Muscle layer of colon (tissue), 2 donors: ENCODE data around the gene MSMB.
"Not testable (repeated sequence)": the region's sequence is repeated elsewhere in the genome, so short reads cannot be mapped to it uniquely, and the experiment has no call there.

Experiments used
- H3K27ac ChIP-seq: one replicate; pipeline ENCODE4 v1.7.0; 2013; ENCODE audit warnings: low read depth, mild to moderate bottlenecking, low read length, moderate library complexity
- H3K27me3 ChIP-seq, 2 donors: one replicate each; pipeline ENCODE4 v1.7.0; 2013; ENCODE audit warnings: low read length in 2 of 2, mild to moderate bottlenecking in 2 of 2; ENCODE audit not compliant: insufficient read depth in 2 of 2, control insufficient read depth in 1 of 2
- H3K36me3 ChIP-seq: one replicate; pipeline ENCODE4 v1.7.0; 2013; ENCODE audit warnings: mild to moderate bottlenecking, low read length; ENCODE audit not compliant: insufficient read depth
- H3K4me1 ChIP-seq: one replicate; pipeline ENCODE4 v1.7.0; 2013; ENCODE audit warnings: mild to moderate bottlenecking, low read length; ENCODE audit not compliant: insufficient read depth
- H3K4me3 ChIP-seq, 2 donors: one replicate each; pipeline ENCODE4 v1.7.0; 2013; ENCODE audit warnings: low read length in 2 of 2, low read depth in 1 of 2, mild to moderate bottlenecking in 1 of 2, moderate library complexity in 1 of 2
- H3K9ac ChIP-seq: one replicate; pipeline ENCODE4 v1.7.0; 2013; ENCODE audit warnings: low read length
- H3K9me3 ChIP-seq: one replicate; pipeline ENCODE4 v1.7.0; 2013; ENCODE audit warnings: mild to moderate bottlenecking, low read length
- donor health status: abdominal sarcoma.
- donor health status: Adenocarcinoma of cecum.

MSMB gene

DNA sequence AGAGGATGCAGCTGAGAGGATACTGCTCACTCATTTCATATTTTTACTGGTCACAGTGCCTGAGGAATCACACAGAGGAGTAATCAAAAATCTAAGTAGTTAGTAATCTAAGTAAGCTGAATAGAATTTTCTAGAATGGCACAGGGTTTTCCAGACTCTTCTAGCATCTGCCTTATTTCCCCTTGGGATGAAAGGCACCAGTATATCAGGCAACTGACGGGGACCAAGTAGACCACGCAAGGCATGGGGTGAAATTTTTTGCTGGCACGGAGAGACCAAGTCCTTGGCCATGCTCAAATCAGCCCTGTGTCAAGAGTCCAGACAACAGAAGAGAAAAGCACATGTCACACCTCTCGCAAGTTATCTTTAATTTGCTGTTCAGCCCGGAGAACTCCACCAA is 29.9 kb downstream of the MSMB start:
- Histone ChIP-seq H3K27me3 (no peaks in the 10 kb centered on the region), H3K9ac (no peak overlapping the region), H3K4me3 (no peak overlapping the region), H3K27ac (no peak overlapping the region), H3K36me3 (peaks cover 46% of the 10 kb centered on the region), H3K9me3 (no peaks in the 10 kb centered on the region), H3K4me1 (peaks cover 26% of the 10 kb centered on the region)

DNA sequence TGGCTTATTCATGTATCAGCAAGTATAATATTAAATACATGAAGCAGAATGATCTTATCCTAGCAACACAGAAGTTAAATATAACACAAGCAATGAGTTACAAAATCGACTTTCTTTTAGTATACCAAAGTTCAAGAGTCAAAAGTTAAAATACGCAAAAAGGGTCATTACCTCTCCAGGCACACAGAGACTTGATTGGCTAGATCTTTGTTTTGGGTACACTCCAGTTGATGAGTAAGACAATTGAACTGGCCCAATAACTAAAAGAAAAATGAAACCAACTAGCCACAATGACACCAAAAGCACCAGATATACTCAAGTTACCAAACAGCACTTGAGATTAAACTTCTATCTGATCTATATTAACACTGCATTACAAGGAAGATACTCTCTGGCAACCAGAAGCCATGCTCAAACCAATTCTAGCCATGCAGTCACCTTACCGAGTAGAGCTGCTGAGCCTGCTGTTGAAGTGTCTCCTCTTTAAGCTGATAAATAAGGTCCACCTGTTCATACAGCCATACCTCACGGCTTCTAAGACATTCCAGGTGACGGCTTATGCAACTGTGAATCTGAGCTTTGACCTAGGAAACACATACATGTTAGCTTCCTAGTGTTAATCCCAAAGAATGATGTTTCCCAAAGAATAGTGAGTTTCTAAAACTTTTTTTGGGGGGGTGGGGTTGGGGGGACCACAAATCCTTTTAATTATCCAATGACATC is 31.2 kb downstream of the MSMB start:
- no peak overlapping the region for H3K4me3 ChIP-seq

DNA sequence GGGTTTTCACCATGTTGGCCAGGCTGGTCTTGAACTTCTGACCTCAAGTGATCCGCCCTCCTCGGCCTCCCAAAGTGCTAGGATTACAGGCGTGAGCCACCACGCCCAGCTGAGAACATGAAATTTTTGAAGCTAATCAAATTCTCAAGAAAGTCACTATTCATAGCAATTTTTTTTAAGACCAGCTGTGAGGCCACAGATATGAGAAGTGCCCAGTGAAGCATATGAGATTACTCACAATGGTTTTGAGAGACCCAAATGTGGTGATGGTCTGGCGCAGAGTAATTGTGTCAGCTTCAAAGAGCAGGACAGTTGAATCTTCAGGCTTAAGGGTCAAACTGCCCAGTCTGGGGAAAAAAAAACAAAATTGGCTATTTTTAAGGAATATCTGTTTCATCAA is 31.9 kb downstream of the MSMB start:
- H3K4me1 ChIP-seq: peaks cover 14% of the 10 kb centered on the region
- no peaks in the 10 kb centered on the region for H3K9me3 ChIP-seq
- H3K36me3 ChIP-seq: peaks cover 65% of the 10 kb centered on the region
- H3K9ac ChIP-seq: no peak overlapping the region
- H3K27me3 ChIP-seq: no peaks in the 10 kb centered on the region
- H3K27ac ChIP-seq: no peak overlapping the region
- no peak overlapping the region for H3K4me3 ChIP-seq

More for the DNA sequence above, 31.2 kb downstream of the MSMB start:
- H3K27ac ChIP-seq: no peak overlapping the region
- no peak overlapping the region for H3K9ac ChIP-seq
- H3K27me3 ChIP-seq: no peaks in the 10 kb centered on the region
- peaks cover 59% of the 10 kb centered on the region for H3K36me3 ChIP-seq
- peaks cover 21% of the 10 kb centered on the region for H3K4me1 ChIP-seq
- no peaks in the 10 kb centered on the region for H3K9me3 ChIP-seq

DNA sequence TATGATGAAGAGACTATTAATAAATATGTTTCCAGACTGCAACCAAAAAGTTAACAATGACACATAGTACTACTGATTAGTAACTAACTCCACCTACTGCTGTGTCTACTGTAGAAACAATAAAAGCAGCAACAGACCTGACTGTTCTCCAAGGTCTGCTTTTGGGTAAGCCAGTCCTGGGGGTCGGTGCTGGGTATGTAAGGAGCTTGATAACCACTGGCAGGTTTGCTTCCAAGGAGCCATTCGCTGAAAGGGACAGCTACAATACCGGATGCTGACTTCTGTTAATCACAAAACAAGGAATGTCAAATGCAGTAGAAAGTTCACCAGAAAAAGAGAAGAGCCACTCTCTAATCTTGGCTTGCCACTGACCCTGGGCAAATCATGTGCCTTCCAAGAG is 33.3 kb downstream of the MSMB start:
- no peak overlapping the region for H3K4me3 ChIP-seq
- H3K9me3 ChIP-seq: no peaks in the 10 kb centered on the region
- H3K27ac ChIP-seq: no peak overlapping the region
- H3K27me3 ChIP-seq: no peaks in the 10 kb centered on the region
- H3K4me1 ChIP-seq: peaks cover 6% of the 10 kb centered on the region
- H3K9ac ChIP-seq: no peak overlapping the region
- peaks cover 80% of the 10 kb centered on the region for H3K36me3 ChIP-seq

DNA sequence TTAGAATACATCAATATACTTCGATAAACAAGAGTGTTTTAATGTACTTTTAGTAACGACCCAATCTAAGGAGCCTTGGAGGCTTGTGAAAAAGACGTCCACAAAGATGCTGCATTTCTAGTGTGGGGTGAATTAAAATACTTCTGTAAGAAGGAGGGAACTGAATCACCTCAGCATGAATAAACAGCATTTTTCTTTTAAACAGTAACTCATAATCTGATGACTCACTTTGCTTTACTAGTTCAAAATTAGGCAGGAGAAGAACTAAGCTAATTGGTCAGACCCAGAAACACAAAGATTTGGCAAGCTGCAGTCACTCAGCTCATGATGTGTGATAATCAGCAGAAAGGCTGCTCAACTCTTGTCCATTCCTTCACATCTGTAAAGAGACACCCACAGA is 39.9 kb downstream of the MSMB start:
- H3K4me1 ChIP-seq: no peaks in the 10 kb centered on the region
- no peak overlapping the region for H3K27ac ChIP-seq
- H3K9me3 ChIP-seq: no peaks in the 10 kb centered on the region
- H3K4me3 ChIP-seq: no peak overlapping the region
- H3K9ac ChIP-seq: no peak overlapping the region
- no peaks in the 10 kb centered on the region for H3K27me3 ChIP-seq
- H3K36me3 ChIP-seq: peaks cover 99% of the 10 kb centered on the region

DNA sequence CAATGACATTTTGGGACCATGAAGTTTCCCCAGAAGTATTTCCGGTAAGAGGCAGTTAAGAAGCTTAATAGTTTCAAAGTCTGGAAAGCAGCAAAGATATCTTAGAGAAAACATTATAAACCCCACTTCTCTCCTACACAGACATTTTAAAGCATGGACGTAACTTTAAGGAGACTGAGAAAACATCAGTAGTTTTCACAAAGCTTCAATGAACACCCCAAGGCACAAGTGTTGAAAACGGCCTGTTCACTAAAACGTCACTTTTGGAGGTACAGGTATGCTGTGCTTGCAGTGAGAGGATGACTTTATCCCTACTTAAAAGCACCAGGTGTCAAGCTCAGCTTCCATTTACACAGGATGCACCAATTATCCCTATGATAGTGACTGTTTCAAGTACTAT is 40.7 kb downstream of the MSMB start:
- Histone ChIP-seq H3K27ac (no peak overlapping the region), H3K27me3 (no peaks in the 10 kb centered on the region), H3K4me3 (no peak overlapping the region), H3K9me3 (no peaks in the 10 kb centered on the region), H3K9ac (no peak overlapping the region), H3K36me3 (peaks cover 96% of the 10 kb centered on the region), H3K4me1 (no peaks in the 10 kb centered on the region)

DNA sequence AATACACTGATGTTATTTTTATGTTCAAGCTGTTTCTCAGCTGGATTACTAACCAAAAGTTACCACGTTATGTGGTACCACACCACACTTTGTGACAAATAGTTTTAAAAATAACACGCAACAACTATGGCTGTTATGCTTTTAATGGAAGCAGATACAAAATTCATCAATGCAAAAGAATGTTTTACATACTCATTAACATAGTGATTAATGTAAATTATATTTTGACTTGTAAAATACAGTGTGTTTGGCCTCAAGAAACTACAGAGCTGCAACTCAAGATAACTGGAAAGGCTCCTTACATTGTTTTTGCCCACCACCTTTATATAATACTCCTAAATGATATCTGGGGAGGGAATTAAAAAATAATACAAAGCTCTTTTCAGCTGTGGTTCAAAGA is 41.1 kb downstream of the MSMB start:
- no peaks in the 10 kb centered on the region for H3K27me3 ChIP-seq
- H3K36me3 ChIP-seq: peaks cover 94% of the 10 kb centered on the region
- no peaks in the 10 kb centered on the region for H3K9me3 ChIP-seq
- no peaks in the 10 kb centered on the region for H3K4me1 ChIP-seq
- no peak overlapping the region for H3K9ac ChIP-seq
- H3K27ac ChIP-seq: no peak overlapping the region
- no peak overlapping the region for H3K4me3 ChIP-seq

DNA sequence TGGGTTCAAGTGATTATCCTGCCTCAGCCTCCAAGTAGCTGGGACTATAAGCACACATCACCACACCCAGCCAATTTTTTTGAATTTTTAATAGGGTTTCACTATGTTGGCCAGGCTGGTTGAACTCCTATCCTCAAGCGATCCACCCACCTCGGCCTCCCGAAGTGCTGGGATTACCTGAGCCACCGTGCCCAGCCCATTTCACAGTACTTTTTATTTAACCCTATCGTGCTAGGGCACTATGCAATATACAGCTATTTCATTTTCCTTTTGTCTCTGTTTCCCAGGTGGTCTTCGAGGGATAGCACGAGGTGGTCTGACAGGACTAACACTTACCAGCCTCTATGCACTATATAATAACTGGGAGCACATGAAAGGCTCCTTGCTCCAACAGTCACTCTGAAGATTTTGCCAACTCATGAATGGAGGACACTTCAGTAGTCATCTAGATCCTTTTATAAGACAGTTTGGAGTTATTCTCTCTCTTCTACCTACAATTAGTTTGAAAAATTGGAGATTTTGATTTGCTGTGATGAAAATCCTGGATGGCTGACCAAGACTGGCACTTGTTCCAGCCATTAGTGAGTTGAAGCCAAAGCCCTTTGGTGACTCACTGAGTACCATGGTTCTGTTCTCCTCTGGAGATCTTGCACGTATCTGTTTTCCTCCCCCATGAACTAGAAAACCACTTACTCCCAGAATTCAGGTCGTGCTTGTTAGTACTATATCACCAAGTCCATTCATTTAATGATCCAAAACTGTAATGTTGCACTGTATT is 43.0 kb downstream of the MSMB start:
- Histone ChIP-seq H3K27me3 (no peaks in the 10 kb centered on the region), H3K36me3 (peaks cover 75% of the 10 kb centered on the region), H3K27ac (no peak overlapping the region)

DNA sequence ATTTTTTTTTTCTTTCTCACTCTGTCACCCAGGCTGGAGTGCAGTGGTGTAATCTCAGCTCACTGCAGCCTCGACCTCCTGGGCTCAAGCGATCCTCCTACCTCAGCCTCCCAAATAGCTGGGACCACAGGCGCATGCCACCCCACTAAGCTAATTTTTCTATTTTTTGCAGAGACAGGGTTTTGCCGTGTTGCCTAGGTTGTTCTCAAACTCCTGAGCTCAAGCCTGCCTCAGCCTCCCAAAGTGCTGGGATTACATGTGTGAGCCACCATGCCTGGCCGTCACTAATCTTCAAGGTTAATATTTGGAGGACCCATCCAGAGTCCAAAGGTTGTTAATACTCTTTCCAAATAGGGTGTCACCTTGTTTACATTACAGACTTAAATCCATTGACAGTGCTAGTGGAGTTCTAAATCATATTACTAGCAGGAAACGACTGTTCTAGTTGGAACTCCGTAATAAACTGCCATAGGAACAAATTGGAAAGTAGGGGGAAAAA is 43.8 kb downstream of the MSMB start:
- H3K27ac ChIP-seq, H3K4me1 ChIP-seq, H3K9ac ChIP-seq, H3K27me3 ChIP-seq, H3K9me3 ChIP-seq, H3K4me3 ChIP-seq: not testable (repeated sequence)
- peaks cover 70% of the 10 kb centered on the region for H3K36me3 ChIP-seq

More for the DNA sequence above, 43.0 kb downstream of the MSMB start:
- no peaks in the 10 kb centered on the region for H3K4me1 ChIP-seq
- no peaks in the 10 kb centered on the region for H3K9me3 ChIP-seq
- H3K9ac ChIP-seq: no peak overlapping the region
- H3K4me3 ChIP-seq: no peak overlapping the region

DNA sequence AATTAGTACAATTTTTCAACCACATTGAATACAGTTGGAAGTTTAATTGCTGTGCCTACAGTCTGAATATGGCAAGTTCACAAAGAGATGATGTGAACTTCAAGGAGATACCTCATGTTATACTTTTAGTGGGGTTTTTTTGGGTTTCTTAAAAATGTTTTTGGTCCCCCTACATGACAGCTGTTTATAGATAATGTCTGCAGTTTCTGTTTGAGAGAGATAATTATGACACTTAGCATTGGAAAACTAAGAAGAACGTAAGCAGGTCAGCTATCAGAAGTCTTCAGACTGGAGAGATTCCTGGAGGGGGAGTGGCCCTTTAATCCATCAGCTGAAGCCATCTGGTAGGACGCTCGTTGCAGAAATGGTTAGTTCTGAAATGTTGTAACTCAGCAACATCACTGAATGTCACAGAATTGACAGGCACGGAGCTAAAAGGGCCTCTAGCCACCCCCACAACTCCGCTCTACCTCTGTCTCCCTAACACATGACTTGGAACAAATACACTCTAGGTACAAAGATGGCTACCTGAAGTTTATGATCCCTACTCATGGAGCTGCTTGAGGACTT is 44.8 kb downstream of the MSMB start:
- no peaks in the 10 kb centered on the region for H3K27me3 ChIP-seq
- H3K4me3 ChIP-seq: no peak overlapping the region
- no peaks in the 10 kb centered on the region for H3K9me3 ChIP-seq
- no peak overlapping the region for H3K27ac ChIP-seq
- H3K9ac ChIP-seq: no peak overlapping the region
- peaks cover 62% of the 10 kb centered on the region for H3K36me3 ChIP-seq
- no peaks in the 10 kb centered on the region for H3K4me1 ChIP-seq

DNA sequence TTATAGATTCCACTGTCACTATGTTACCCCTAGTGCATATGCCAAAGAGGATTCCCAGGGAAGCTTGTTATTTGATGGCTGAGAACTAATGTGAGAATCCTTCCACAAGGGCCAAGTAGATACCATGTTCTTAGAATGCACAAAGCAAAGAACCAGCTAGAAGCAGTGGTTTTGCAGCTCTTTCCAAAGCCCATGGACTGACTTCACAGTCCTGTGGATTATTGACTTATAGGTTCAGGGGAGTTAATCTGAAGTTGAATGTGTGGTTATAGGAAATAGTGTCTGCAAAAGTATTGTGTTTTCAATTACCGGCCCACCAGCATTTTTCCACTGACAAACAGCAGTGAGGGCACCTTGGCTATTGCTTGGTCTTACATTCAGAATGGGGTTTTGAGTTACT is 45.5 kb downstream of the MSMB start:
- Histone ChIP-seq H3K36me3 (peaks cover 55% of the 10 kb centered on the region), H3K27me3 (no peaks in the 10 kb centered on the region), H3K9ac (no peak overlapping the region), H3K4me3 (no peak overlapping the region), H3K27ac (no peak overlapping the region), H3K4me1 (no peaks in the 10 kb centered on the region), H3K9me3 (no peaks in the 10 kb centered on the region)
